GM12864 (cell line): Measurements from ENCODE around the gene CD300A.

Experiments used
- DNase-seq: peaks from one replicate; pipeline ENCODE4 v3.0.0-alpha.2; 2011; ENCODE audit warnings: low read depth
- H3K4me3 ChIP-seq: 2 replicates; pipeline ENCODE4 v1.5.1; 2011; ENCODE audit warnings: mild to moderate bottlenecking, low read depth, low read length, control low read depth
- CTCF ChIP-seq: IDR thresholded peaks from 2 replicates; pipeline ENCODE4 v1.5.1; 2011; ENCODE audit warnings: low read depth, mild to moderate bottlenecking, moderate library complexity, low read length, control low read depth, inconsistent platforms; ENCODE audit errors: missing control alignments

CD300A gene

GRCh38 chr17:74530831-74531150 lies 64.4 kb downstream of the CD300A start:
- no peak overlapping the region for H3K4me3 ChIP-seq
- TF ChIP-seq CTCF = no peak
- no peak for DNase-seq

- DNase-seq = no peak
Measured at GRCh38 chr17:74531231-74531761, 64.9 kb downstream of the CD300A start, which contains the start of gene CD300LB. Gene CD300LB (minus strand): TSS chr17:74531475. CDS start chr17:74531350, 125 bp downstream.

GRCh38 chr17:74532115-74532514 lies 65.7 kb downstream of the CD300A start:
- TF ChIP-seq CTCF = no peak
- H3K4me3 ChIP-seq = no peak overlapping the region
- DNase-seq = no peak

More at GRCh38 chr17:74531231-74531761, 64.9 kb downstream of the CD300A start, which contains the start of gene CD300LB:
- no peak for TF ChIP-seq CTCF
- H3K4me3 ChIP-seq = no peak within 1 kb of the TSS
